OCI-LY7 (cell line): ENCODE data around the gene PLPPR3.
A peak's percentile ranks its signal among the peaks of the same experiment; 100 is the strongest.

Experiments
- CTCF ChIP-seq: fragments of 200-600 bp; sonication (generic); conservative IDR thresholded peaks from 2 replicates; pipeline ENCODE4 v1.5.1; 2014; ENCODE audit warnings: mild to moderate bottlenecking, antibody characterized with exemption, low read length, moderate library complexity, mixed read lengths
- EZH2phosphoT487 ChIP-seq: fragments of 200-600 bp; sonication (generic); IDR thresholded peaks from 2 replicates; pipeline ENCODE4 v1.6.1; 2018; ENCODE audit warnings: low read depth, borderline replicate concordance, mild to moderate bottlenecking, mixed run types, antibody characterized with exemption, low read length, moderate library complexity, mixed read lengths

DNA sequence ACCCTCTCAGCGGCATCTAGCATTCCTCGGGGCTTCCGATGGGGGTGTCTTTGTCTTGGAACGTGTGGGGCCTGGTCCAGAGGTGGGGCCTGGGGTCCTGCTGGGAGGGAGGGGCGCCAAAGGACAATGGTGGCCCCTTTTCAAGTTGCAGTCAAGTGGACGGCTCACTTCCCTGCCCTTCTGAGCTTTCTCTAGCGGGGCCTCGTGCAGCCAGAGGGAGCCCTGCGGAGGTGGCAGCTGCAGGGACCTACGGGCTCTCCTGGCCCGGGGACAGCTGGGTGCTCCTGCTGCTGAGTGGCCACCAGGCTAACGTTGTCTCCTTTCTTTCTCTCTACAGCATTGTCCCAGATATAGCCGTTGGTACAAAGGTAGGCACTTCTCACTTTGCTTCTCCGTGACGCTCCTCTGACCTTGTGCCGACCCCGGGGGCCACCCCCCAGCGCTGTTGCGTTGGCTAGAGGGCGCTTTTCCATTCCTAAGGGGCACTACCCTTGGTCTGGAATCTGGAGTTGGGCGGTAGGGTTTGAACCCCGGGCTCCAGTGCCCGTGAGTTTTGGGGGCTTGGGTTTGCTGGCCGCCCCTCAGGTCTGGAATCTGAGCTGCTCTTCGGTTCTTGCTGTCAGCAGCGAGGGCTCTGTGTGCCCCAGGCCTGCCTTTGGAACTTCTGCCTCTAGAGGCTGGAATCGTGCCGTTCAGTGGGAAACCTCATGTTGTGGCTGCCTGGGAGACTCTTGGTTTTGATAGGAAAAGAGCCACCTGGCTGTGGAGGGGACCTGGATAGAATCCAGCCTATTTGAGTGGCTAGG, 22.5 kb downstream of the PLPPR3 start:
- peak; percentile 70 for TF ChIP-seq CTCF
- no peak for TF ChIP-seq EZH2phosphoT487
